DMS153 treated with DMSO at 0.1 percent for 48 hours (cell line): Measurements from ENCODE around the gene LTA.

Source experiments
- DNase-seq: peaks from one replicate; lab custom pipeline; 2025; ENCODE audit not compliant: unreplicated experiment; lab: John Stamatoyannopoulos, UW

Gene LTA

DNA sequence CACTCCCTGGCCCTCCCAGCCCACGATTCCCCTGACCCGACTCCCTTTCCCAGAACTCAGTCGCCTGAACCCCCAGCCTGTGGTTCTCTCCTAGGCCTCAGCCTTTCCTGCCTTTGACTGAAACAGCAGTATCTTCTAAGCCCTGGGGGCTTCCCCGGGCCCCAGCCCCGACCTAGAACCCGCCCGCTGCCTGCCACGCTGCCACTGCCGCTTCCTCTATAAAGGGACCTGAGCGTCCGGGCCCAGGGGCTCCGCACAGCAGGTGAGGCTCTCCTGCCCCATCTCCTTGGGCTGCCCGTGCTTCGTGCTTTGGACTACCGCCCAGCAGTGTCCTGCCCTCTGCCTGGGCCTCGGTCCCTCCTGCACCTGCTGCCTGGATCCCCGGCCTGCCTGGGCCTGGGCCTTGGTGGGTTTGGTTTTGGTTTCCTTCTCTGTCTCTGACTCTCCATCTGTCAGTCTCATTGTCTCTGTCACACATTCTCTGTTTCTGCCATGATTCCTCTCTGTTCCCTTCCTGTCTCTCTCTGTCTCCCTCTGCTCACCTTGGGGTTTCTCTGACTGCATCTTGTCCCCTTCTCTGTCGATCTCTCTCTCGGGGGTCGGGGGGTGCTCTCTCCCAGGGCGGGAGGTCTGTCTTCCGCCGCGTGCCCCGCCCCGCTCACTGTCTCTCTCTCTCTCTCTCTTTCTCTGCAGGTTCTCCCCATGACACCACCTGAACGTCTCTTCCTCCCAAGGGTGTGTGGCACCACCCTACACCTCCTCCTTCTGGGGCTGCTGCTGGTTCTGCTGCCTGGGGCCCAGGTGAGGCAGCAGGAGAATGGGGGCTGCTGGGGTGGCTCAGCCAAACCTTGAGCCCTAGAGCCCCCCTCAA is at the start of gene LTA:
Gene LTA, plus strand, starts transcription at position 249 of the 871 bp plus-strand sequence. Its CDS starts 454 bp downstream, at position 703.
- DNase-seq = no peak

GRCh38 chr6:31525553-31525931 is 46.5 kb upstream of the LTA start:
- no peak for DNase-seq

- no peak for DNase-seq
These were observed 46.0 kb upstream of the LTA start for GRCh38 chr6:31525932-31526591.

- no peak for DNase-seq
These were observed 43.7 kb upstream of the LTA start for GRCh38 chr6:31528307-31528777.

DNA sequence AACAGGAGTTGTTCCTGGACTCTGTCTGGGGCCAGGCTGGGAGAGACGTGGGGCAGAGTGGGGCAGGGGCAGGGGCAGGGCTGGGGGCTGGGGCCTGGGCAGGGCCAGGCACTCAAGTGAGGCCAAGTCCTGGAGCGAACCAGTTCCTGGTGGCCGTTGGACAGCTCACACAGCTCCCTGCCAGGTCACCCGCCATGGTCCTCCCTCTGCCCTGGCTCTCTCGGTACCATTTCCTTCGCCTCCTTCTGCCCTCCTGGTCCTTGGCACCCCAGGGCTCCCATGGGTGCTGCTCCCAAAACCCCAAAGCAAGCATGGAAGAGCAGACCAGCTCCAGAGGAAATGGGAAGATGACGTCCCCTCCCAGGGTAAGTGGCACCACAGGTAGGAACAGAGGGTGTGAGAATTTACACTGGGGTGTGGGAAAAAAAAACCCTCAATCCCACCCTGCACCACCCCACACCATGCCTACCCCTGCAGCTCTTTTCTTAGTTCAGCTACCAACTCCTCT is 43.2 kb upstream of the LTA start, which contains the start of gene MCCD1:
Gene MCCD1, plus strand, starts transcription at position 142 of the 508 bp plus-strand sequence. Its CDS starts 53 bp downstream, at position 195.
- no peak for DNase-seq

GRCh38 chr6:31529329-31530150 is 42.5 kb upstream of the LTA start:
- no peak for DNase-seq

DNA sequence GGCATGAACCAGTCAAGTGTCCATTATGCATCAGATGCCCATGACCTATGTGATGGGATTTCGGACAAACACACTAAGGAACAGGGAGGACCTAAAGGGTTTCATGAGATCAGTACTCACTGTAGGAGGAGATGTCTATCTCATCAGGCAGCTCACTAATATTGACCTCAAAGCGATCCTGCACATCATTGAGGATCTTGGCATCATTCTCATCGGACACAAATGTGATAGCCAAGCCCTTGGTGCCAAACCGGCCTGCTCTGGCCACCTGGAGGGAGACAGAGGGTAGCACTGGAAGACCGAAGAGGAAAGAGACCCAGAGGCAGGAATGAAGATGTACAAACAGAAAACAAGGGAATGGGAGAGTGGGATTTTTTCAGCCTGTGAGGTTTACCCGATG is 41.4 kb upstream of the LTA start:
- DNase-seq = no peak

GRCh38 chr6:31531162-31531561 is 40.9 kb upstream of the LTA start:
- DNase-seq = no peak

DNA sequence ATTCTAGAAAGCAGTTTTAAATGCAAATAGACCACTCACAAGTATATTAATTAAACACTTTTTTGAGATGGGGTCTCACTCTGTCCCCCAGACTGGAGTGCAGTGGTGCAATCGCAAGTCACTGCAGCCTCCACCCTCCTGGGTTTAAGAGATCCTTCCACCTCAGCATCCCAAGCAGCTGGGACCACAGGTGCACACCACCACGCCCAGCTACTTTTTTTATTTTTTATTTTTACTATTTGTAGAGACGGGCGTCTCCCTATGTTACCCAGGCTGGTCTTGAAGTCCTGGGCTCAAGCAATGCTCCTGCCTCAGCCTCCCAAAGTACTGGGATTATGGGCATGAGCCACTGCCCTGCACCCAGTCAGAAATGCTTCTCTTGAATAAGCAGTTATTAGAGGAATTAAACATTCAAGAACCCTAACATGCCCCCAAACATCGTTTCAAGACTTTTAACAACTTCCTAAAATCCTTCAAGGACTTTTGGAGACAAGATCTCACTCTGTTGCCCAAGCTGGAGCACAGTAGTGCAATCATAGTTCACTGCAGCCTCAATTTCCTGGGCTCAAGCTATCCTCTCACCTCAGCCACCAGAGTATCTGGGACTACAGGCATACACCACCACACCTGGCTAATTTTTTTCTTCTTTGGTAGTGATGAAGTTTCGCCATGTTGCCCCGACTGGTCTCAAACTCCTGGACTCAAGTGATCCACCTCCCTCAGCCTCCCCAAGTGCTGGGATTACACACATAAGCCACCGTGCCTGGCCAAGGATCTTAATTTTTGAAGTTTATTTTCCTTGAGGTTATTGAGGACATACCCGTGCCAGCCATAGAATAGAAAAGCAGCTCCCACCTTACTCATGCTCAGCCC is 40.1 kb upstream of the LTA start:
- DNase-seq = no peak

DNA sequence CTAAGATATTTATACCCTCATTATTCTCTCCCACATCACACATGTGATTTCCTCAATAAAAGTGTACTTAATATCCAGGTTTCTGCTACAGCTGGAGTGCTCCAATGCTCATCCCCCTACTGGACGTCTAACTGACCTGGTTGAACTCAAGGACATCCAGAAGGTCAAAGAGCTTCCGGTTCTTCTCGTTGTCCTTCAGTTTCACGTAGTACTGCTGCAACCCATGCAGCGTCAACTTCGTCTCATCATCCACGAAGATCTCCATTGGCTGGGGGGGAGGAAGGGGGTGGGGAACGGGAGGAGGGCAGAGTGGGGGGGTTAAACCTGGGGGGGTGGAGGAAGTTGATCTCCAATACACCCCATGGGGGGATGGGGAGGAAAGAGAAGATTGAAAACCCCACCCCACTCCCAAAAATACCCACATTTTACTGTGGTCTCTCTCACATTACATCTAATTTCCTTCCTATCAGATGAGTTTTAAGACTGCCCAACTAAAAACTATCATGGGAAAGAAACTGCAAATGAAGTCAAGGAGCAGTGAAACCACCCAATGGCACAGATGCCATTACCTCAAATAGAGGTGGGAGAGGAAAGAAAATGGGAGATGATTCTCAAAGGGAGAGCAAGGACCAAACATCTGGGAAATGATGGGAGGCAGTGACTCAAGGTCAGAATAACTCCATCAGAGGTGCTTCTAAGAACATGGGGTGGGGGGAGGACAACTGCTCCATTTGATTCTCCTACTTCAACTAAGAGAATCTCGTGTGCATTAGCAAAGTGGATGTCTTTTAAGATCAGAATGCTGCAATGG is 39.2 kb upstream of the LTA start:
- DNase-seq = no peak

DNA sequence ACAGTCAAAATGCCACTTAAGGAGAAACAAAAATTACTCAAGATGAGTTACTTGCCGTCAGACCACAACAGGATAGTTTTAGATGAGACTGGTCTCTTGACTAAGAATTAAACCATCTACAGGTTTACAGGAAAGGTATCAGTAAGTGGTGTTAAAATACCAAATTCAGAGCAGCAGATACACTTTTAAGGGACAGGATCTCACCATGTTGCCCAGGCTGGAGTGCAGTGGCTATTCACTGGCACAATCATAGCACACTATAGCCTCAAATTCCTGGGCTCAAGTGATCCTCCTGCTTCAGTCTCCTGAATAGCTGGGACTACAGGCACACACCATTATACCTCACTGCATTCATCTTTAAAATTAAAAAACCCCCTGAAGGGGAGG is 38.6 kb upstream of the LTA start:
- no peak for DNase-seq

DNA sequence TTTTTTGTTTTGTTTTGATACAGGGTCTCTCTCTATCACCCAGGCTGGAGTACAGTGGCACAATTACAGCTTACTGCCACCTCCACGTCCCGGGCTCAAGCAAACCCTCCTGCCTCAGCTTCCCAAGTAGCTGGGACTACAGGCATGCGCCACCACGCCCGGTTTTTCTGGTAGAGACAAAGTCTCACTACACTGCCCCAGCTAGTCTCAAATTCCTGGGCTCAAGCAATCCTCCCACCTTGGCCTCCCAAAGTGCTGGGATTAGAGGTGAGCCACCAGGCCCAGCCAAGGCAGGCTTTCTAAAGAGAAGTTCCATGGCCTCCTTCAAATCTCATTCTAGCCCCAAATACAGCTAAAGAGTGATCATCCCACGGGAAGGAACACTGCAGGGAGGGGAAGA is 38.1 kb upstream of the LTA start:
- DNase-seq = no peak

DNA sequence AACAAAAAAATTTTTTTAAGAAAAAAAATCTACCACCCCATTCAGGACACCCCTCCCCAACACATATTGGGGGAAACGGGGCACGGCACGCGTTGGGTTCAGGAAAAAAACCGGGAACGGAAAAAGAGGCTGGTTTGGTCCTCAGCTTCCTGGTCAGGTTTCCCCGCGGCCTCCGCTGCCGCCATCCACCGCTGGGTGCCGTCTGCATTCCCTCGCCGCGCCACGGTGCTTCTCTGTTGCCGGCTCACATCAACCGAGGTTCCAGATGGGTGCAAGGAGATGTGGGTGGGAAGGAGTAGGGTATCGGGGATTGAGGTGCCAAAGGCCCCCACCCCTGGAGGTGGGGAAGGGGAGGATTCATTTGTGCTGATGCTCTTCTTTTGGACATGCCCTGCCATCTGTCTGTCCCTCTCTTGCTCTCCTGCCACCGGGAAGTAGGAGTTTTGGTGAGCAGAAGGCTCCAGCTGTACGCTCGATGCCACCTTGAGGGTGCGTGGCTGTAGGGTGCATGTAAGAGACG is 37.5 kb upstream of the LTA start:
- no peak for DNase-seq

- no peak for DNase-seq
These were observed 36.4 kb upstream of the LTA start for GRCh38 chr6:31535538-31536324.

GRCh38 chr6:31538805-31539400 is 33.2 kb upstream of the LTA start:
- DNase-seq = no peak

- DNase-seq = no peak
These were observed 31.4 kb upstream of the LTA start for GRCh38 chr6:31540640-31541039.

- DNase-seq = peak; percentile 42
These were observed 30.9 kb upstream of the LTA start for GRCh38 chr6:31541059-31541657.
